ENCODE results near the gene ULBP2.
"Not testable (repeated sequence)": the region's sequence is repeated elsewhere in the genome, so short reads cannot be mapped to it uniquely, and the experiment has no call there.

GRCh38 chr6:149955654-149956317, 14.0 kb downstream of the ULBP2 start:
- TF ChIP-seq CTCF (IDR thresholded peaks at IDR 0.05; ENCODE audit: low read length); EZH2 (optimal IDR thresholded peaks at IDR 0.05; ENCODE audit: low read depth, low read length); EZH2phosphoT487 (IDR thresholded peaks at IDR 0.05; ENCODE audit: low read length): not testable (repeated sequence)
